HEK293T (cell line): ENCODE measurements around the gene IFRD2.

Experiments
- FOXA1 ChIP-seq: fragments of 450-650 bp; IDR thresholded peaks from 2 replicates; pipeline ENCODE4 v1.6.1; 2016; ENCODE audit warnings: mild to moderate bottlenecking
- FOXM1 ChIP-seq: fragments of 450-650 bp; IDR thresholded peaks from 2 replicates; pipeline ENCODE4 v1.6.1; 2017; ENCODE audit warnings: mild to moderate bottlenecking, borderline replicate concordance
- SP1 ChIP-seq: fragments of 450-650 bp; IDR thresholded peaks from 2 replicates; pipeline ENCODE4 v1.6.1; 2017
- TARDBP ChIP-seq: fragments of 450-650 bp; IDR thresholded peaks from 2 replicates; pipeline ENCODE4 v1.6.1; 2016
- ZNF384 ChIP-seq: fragments of 450-650 bp; IDR thresholded peaks from 2 replicates; pipeline ENCODE4 v1.6.1; 2016

DNA sequence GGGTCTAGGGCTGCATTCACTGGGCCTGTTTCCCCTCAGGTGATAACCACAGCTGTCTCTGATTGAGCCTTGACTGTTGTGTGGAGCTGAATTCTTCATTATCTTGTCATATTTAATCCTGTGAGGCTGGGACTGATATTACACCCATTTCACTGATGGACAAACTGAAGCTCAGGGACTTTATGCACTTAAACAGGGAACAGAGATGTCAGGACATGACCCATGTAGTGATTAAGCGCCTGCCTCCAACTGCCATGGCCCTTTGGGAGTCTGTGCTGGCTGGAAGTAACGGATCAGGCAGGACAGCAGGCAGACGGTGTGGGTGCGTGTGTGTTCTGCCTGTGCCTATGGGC is 48.7 kb downstream of the IFRD2 start:
- no peak for TF ChIP-seq SP1
- no peak for TF ChIP-seq FOXA1
- TF ChIP-seq FOXM1, result no peak
- no peak for TF ChIP-seq ZNF384
- TF ChIP-seq TARDBP, result no peak
